Mammary epithelial cell (primary cell): ENCODE measurements around the gene TOMM20L.

Source experiments
- CTCF ChIP-seq, 2 donors: IDR thresholded peaks in 1 of 2; conservative IDR thresholded peaks in 1 of 2; 2 replicates each; pipeline ENCODE4 v1.5.1; 2011 to 2012; ENCODE audit warnings: inconsistent platforms in 2 of 2, low read length in 2 of 2, mild to moderate bottlenecking in 2 of 2, control low read depth in 1 of 2, low read depth in 1 of 2; ENCODE audit not compliant: insufficient read depth in 1 of 2; ENCODE audit errors: extremely low read depth in 1 of 2
- EZH2 ChIP-seq: IDR thresholded peaks from 2 replicates; pipeline ENCODE4 v1.6.1; 2012; ENCODE audit warnings: low read length, inconsistent platforms, borderline replicate concordance

- TF ChIP-seq CTCF (conservative IDR thresholded peaks at IDR 0.05 in 1 of 2, IDR thresholded peaks at IDR 0.05 in 1 of 2; ENCODE audit: extremely low read depth in 1 of 2, insufficient read depth in 1 of 2, low read depth in 1 of 2, low read length in 2 of 2) (no peak), EZH2 (no peak)
Measured at GRCh38 chr14:58353516-58354299, 42.0 kb upstream of the TOMM20L start.
